Measurements from ENCODE around the gene PTRHD1. TPM values are rescaled to one million over a fixed set of nuclear protein-coding genes. Genes with fewer than 3 reads are reported as not detected.

PTRHD1 gene
- polyA plus RNA-seq, 1 experiment, result 42.5 TPM

DNA sequence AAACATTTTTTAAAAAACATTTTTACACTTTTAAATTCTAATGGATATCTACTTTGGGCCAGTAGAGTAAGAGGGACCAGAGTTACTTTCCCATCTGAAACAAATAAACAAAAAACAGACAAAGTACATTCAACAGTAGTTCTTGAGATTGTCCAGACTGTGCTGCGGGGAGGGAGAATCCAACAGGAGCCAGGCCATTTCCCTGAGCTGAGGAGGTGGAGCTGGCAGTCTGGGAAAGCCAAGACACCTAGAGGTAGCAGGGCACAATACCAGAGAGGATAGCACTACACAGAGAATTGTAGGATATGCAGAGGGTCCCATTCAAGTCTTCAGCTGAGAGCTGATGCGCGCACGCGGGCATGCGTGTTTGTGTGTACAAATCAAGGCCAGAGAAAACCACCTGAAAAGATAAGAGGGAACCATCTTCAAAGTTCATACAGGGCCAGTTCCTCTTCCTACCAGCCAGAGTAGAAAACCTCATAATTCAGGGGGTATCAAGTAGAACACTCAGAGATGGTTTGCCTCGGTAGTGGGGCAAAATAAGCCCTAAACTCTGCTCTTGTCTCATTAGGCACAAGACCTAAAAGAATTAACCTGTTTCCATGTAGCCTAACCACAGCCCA is 44.0 kb downstream of the PTRHD1 start:
- no peak for DNase-seq (ENCODE audit: low read depth, low spot score)
- no peaks in the 10 kb centered on the region for H3K27me3 ChIP-seq (ENCODE audit: control insufficient read depth, insufficient read depth, low read length)
- no peak overlapping the region for H3K27ac ChIP-seq (ENCODE audit: low read depth, low read length)
- H3K4me3 ChIP-seq (ENCODE audit: low read depth, low read length), result no peak overlapping the region
- POLR2A ChIA-PET, result no interaction called here
- TF ChIP-seq, protein P1, sequence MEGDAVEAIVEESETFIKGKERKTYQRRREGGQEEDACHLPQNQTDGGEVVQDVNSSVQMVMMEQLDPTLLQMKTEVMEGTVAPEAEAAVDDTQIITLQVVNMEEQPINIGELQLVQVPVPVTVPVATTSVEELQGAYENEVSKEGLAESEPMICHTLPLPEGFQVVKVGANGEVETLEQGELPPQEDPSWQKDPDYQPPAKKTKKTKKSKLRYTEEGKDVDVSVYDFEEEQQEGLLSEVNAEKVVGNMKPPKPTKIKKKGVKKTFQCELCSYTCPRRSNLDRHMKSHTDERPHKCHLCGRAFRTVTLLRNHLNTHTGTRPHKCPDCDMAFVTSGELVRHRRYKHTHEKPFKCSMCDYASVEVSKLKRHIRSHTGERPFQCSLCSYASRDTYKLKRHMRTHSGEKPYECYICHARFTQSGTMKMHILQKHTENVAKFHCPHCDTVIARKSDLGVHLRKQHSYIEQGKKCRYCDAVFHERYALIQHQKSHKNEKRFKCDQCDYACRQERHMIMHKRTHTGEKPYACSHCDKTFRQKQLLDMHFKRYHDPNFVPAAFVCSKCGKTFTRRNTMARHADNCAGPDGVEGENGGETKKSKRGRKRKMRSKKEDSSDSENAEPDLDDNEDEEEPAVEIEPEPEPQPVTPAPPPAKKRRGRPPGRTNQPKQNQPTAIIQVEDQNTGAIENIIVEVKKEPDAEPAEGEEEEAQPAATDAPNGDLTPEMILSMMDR (IDR thresholded peaks at IDR 0.05; ENCODE audit: low read depth, low read length), result no peak
- CTCF ChIA-PET, result no interaction called here
- H3K9me3 ChIP-seq (ENCODE audit: control insufficient read depth, insufficient read depth, low read length), result no peaks in the 10 kb centered on the region

DNA sequence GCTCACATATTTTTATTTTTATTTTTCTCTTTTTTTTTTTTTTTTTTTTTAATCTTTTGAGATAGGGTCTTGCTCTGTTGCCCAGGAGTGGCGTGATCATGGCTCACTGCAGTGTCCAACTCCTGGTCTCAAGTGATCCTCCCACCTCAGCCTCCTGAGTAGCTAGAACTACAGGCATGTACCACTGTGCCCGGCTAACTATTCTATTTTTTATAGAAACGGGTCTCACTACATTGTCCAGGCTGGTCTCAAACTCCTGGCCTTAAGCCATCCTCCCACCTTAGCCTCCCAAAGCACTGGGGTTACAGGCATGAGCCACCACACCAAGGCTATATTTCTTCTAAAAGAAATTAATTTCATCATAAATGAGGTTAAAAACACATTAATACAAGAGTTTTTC is 45.9 kb downstream of the PTRHD1 start:
- Histone ChIP-seq H3K27ac (ENCODE audit: low read depth, low read length) (no peak overlapping the region), H3K27me3 (ENCODE audit: control insufficient read depth, insufficient read depth, low read length) (no peaks in the 10 kb centered on the region), H3K9me3 (ENCODE audit: control insufficient read depth, insufficient read depth, low read length) (no peaks in the 10 kb centered on the region), H3K4me3 (ENCODE audit: low read depth, low read length) (no peak overlapping the region)
- POLR2A ChIA-PET, result no interaction called here
- CTCF ChIA-PET, result interaction anchor here (0.7 to 1.2 kb wide), 2 partner anchors 9 to 135 kb away, joined by 3 to 10 read pairs; no protein-coding TSS in a partner anchor
- TF ChIP-seq, protein P1 (IDR thresholded peaks at IDR 0.05; ENCODE audit: low read depth, low read length), result no peak
- no peak for DNase-seq (ENCODE audit: low read depth, low spot score)

DNA sequence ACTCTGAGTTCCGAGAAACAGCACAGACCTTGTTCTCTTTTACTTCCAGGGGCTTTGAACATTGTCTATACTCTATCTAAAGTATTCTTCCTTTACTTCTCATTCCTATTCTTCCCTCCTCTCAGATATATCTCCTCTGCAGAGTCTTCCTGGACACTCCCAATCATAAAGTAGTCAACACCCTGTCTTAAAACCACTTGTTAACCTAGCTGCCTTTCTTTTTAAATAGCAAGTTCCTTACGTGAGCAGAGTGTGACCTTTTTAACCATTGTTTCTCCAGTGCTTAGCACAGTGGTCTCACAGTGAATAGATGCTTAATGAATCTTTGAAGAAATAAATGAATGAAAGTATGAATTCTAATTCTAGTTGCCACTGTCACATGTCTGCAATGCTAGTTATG is 47.4 kb downstream of the PTRHD1 start:
- Histone ChIP-seq H3K9me3 (ENCODE audit: control insufficient read depth, insufficient read depth, low read length) (no peaks in the 10 kb centered on the region), H3K4me3 (ENCODE audit: low read depth, low read length) (no peak overlapping the region), H3K27me3 (ENCODE audit: control insufficient read depth, insufficient read depth, low read length) (no peaks in the 10 kb centered on the region), H3K27ac (ENCODE audit: low read depth, low read length) (no peak overlapping the region)
- POLR2A ChIA-PET, result no interaction called here
- DNase-seq (ENCODE audit: low read depth, low spot score), result no peak
- TF ChIP-seq, protein P1 (IDR thresholded peaks at IDR 0.05; ENCODE audit: low read depth, low read length), result no peak
- CTCF ChIA-PET, result no interaction called here

DNA sequence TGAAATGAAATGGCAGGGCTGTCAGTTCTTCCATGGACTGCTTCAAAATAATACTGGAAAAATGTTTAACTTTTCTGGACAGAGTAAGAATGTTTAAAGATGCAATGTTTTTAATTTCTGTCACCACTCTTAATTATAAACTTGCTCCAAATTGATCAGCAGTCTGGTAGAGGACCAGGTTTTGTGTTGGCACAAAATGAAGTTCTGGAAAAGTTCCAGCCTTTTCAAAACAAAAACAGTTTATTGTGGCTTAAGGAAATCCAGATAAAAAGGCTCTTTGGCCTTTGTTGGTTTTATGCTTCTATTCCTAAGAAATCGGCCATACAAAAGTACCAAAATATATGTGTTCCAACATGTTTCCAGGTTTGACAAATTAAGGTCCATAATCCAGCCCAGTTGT is 48.8 kb downstream of the PTRHD1 start:
- DNase-seq (ENCODE audit: low read depth, low spot score), result no peak
- Histone ChIP-seq H3K27me3 (ENCODE audit: control insufficient read depth, insufficient read depth, low read length) (no peaks in the 10 kb centered on the region), H3K4me3 (ENCODE audit: low read depth, low read length) (no peak overlapping the region), H3K27ac (ENCODE audit: low read depth, low read length) (no peak overlapping the region), H3K9me3 (ENCODE audit: control insufficient read depth, insufficient read depth, low read length) (no peaks in the 10 kb centered on the region)
- POLR2A ChIA-PET, result no interaction called here
- TF ChIP-seq, protein P1 (IDR thresholded peaks at IDR 0.05; ENCODE audit: low read depth, low read length), result no peak
- CTCF ChIA-PET, result no interaction called here

DNA sequence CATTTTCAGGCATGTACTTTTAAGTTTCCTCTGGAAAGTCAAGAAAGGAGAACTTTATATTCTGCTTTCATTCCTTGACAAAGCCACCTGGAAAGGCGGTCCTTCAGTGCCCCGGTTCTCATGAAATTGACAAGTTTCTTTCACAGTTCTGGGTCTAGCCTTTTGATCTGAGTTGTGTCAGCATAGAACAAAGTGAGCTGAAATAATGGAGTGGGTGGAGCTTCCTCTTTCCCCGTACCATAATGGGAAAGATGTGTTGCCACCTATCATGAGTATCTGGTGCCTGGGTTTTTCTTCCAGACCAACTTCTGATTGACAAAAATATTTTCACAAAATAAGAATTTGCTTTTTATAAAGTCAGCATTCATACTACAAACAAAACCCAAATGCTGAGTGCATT is 49.3 kb downstream of the PTRHD1 start:
- ChIA-PET POLR2A (no interaction called here), CTCF (no interaction called here)
- Histone ChIP-seq H3K4me3 (ENCODE audit: low read depth, low read length) (no peak overlapping the region), H3K9me3 (ENCODE audit: control insufficient read depth, insufficient read depth, low read length) (no peaks in the 10 kb centered on the region), H3K27ac (ENCODE audit: low read depth, low read length) (no peak overlapping the region), H3K27me3 (ENCODE audit: control insufficient read depth, insufficient read depth, low read length) (no peaks in the 10 kb centered on the region)
- TF ChIP-seq, protein P1 (IDR thresholded peaks at IDR 0.05; ENCODE audit: low read depth, low read length), result no peak
- no peak for DNase-seq (ENCODE audit: low read depth, low spot score)
